ENCODE results near the gene PDE6B.
A peak's percentile ranks its signal among the peaks of the same experiment; 100 is the strongest.
"Not testable (repeated sequence)": the region's sequence is repeated elsewhere in the genome, so short reads cannot be mapped to it uniquely, and the experiment has no call there.

Gene PDE6B

DNA sequence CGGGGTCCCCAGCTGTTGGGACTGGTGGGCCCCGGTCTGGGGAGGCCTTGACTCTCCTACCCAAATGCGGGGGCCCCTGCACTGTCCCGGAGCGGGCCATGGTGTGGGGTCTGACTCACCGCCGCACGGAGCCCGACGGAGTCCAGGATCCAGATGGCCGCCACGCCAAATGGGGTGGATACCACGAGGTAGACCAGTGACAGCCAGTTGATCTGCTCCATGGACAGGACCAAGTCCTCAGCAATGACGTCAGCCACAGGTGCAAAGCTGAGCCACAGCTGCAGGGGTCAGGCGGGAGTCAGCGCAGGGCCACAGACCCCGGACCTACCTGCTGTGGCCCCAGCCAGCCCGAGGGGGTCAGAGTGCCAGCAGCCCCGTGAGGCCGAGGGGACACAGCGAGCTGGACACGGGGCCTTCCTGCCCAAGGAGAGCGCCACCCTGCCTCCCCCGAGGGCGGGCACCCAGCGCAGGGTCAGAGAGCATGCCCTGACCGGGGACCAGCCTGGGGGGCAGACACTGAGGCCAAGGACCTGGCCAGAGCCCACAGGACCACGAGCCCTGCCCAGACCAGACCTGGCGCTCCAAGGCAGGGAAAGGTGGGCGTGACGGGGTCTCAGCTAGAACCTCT, 61.2 kb downstream of the PDE6B start:
- H3K4me3 ChIP-seq (ENCODE audit: low read depth, low read length): no peak overlapping the region
- TF ChIP-seq, protein P1, sequence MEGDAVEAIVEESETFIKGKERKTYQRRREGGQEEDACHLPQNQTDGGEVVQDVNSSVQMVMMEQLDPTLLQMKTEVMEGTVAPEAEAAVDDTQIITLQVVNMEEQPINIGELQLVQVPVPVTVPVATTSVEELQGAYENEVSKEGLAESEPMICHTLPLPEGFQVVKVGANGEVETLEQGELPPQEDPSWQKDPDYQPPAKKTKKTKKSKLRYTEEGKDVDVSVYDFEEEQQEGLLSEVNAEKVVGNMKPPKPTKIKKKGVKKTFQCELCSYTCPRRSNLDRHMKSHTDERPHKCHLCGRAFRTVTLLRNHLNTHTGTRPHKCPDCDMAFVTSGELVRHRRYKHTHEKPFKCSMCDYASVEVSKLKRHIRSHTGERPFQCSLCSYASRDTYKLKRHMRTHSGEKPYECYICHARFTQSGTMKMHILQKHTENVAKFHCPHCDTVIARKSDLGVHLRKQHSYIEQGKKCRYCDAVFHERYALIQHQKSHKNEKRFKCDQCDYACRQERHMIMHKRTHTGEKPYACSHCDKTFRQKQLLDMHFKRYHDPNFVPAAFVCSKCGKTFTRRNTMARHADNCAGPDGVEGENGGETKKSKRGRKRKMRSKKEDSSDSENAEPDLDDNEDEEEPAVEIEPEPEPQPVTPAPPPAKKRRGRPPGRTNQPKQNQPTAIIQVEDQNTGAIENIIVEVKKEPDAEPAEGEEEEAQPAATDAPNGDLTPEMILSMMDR (IDR thresholded peaks at IDR 0.05; ENCODE audit: low read depth, low read length): no peak

DNA sequence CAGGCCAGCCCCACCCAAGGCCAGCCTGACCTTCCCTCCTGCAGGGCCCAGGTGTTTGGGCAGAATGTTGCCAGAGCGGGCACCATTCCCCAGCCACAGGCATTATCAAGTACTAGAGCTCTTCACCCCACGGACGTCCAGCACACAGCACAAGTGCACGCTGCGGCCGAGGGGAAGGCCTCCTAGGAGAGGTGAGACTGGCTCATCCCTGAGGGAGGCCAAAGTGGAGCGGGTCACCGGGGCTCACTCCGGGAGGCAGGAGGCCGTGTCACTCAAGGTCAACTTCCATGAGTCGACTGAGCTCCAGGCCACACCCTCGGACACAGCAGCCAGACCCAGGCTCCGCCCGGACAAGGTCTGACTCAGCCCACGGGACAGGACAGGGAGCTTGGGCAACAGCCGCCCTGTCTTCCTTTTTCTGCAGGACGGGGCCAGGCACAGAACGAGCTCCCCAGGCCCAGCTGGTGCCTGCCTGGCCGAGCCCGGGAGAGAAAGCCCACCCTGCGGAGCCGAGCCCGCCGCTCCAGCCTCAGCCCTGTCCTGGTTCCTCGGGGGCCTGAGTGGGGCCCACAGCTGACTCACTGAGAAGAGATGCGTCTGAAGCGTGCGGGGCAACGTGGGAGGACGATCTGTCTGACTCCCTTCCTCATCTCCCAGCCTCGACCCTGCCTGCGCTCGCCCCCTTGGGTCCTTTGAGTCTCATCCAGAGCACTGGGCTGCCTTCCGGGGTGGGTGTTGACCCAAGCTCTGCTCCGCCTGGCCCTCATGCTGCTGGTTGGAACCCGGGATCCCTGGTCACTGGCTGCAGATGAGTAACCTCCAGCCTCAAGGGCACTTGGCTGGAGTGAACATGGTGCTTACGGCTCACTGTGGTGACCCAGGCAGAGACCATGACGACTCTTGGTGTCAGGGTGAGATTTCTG, 61.9 kb downstream of the PDE6B start:
- peak overlapping the region; percentile 31 for H3K4me3 ChIP-seq (ENCODE audit: low read depth, low read length)
- TF ChIP-seq, protein P1 (IDR thresholded peaks at IDR 0.05; ENCODE audit: low read depth, low read length): no peak

DNA sequence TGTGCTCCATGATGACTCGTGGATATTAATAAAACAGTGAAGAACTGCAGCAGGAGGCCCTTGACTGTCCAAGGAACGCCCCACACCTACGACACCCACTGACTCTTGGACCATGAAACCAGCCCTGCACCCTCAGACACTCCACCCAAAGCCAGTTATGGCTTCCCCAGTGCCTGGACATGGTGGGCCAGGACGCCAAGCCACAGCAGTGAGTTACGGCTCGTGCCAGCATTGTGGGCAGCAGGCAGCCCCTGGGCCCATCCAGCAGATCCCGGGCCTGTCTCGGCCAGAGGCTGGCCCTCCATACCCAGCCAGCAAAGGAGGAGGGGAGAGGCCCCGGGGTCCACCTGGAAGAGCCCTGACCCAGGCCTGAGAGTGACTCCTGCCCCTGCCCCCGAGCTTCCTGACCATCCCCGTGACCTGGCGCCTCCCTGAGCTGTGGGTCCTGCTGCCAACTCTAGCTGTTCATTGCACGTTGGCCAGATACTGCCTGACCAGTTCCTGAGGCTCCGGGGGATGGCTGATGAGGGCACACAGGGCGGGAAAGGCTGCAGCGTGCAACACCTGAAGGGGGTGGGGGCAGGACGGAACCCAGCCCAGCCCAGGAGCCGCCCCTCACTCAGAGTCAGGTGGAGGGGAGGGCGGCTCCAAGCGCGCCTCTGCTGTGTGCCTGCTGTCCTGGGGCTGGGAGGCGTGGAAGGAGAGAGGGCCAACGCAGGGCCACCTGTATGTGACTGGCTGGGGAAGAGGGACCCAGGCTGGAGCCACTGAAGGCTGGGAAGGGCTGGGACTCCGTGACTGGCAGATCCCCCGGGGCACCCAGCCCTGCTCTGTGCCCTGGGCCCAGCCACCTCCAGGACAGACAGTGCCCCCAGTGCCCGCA, 62.8 kb downstream of the PDE6B start:
- peak overlapping the region; percentile 48 for H3K4me3 ChIP-seq (ENCODE audit: low read depth, low read length)
- TF ChIP-seq, protein P1 (IDR thresholded peaks at IDR 0.05; ENCODE audit: low read depth, low read length): no peak

DNA sequence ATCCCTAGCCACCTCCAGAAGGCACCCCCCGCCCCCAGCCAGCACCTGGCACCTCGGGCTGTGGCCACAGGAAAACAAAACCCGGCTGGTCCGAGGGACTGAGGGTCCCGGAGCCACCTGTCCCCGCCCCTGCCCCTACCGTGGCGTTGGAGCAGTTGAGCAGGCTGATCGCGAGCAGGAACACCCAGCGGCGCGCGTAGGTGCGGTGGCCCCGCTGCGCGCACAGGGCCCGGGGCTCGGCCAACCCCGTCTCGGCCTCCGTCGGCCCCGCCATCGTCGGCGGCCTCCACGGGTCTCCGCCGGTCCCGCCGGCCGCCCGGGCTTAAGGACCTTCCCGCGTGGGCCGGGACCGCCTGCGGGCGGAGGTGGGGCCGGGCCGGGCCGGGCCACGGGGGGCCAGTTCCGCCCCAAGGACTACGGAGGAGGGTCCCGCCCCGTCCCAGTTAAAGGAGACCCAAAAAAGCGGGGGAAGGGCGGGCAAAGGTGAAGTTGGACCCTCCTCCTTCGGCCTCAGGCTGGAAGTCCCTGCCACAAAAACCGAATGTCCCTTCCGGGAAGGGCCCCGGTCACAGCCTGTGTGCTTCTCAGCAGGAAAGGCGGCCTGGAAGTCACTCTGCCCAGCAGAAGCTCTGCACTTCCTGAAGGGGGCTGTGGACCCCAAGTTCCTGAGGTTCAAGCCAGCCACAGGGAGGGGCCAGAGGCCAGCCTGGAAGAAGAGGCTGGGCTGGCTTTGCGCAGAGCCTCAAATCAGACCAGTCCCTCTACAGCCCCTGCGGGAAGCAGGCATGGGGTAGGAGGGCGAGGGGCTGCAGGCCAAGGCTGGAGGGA, 63.7 kb downstream of the PDE6B start, which contains the start of gene SLC49A3:
Gene SLC49A3, minus strand, starts transcription at position 298 of the 828 bp plus-strand sequence. Its CDS starts 24 bp downstream, at position 274.
- H3K4me3 ChIP-seq (ENCODE audit: low read depth, low read length): peak within 1 kb of the TSS; percentile 48

DNA sequence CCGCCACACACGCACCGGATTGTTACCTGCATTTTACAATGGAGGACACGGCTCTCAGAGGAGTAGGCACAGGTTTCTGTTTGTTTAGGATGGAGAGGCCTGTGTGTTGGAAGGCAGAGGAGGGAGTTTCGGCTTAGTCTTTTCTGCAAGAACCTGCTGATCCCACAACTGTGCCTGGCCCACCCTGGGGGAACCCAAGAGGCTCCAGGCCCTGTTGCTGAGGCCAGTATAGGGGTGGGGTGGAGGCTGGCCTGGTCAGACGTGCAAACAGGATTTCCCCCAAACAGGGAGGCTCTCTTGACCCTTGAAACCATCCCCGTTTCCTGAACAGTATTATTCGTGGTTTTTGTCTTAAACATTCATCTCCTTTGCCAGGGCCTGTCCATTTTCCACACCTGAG, 64.3 kb downstream of the PDE6B start:
- no peak overlapping the region; the same call in 1 of the 2 replicates for H3K4me3 ChIP-seq (ENCODE audit: low read depth, low read length)
- TF ChIP-seq, protein P1 (IDR thresholded peaks at IDR 0.05; ENCODE audit: low read depth, low read length): no peak

More for the DNA sequence above, 63.7 kb downstream of the PDE6B start, which contains the start of gene SLC49A3:
- TF ChIP-seq, protein P1 (IDR thresholded peaks at IDR 0.05; ENCODE audit: low read depth, low read length): no peak

DNA sequence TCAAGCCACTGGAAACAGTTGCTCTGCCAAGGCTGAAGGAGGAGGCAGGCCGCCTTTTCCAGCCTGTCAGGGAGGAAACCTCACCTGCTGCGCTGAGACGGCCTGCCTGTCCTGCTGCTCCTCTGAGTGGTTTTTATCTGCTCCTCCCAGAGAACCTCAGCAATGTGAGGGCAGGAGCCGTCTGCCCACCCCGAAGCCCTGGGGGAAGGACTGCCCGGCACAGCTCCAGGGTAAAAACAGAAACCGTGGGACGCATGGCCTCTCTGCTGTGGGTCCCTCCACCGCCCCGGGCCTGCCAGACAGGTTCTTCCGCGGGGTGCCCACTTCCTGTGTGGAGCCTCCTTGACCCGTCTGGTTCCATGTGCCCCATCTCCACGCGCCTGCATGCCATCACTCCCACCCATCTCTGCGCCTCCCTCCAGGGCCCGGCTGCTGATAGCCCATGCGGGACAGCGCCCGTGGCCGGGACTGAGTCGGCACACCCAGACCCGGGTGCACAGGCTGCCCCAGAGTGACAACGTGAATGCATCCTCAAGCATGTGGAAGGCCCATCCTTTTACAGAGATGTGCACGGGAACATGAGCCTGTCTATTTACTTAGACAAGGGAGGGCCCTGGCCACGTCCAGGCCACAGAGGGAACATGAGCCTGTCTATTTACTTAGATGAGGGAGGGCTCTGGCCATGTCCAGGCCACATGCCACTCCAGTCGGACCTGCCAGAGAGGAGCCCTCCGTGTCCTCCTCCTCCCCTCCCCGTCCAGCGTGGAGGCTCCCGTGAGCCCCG, 67.6 kb downstream of the PDE6B start:
- TF ChIP-seq, protein P1 (IDR thresholded peaks at IDR 0.05; ENCODE audit: low read depth, low read length): no peak
- no peak overlapping the region for H3K4me3 ChIP-seq (ENCODE audit: low read depth, low read length)

DNA sequence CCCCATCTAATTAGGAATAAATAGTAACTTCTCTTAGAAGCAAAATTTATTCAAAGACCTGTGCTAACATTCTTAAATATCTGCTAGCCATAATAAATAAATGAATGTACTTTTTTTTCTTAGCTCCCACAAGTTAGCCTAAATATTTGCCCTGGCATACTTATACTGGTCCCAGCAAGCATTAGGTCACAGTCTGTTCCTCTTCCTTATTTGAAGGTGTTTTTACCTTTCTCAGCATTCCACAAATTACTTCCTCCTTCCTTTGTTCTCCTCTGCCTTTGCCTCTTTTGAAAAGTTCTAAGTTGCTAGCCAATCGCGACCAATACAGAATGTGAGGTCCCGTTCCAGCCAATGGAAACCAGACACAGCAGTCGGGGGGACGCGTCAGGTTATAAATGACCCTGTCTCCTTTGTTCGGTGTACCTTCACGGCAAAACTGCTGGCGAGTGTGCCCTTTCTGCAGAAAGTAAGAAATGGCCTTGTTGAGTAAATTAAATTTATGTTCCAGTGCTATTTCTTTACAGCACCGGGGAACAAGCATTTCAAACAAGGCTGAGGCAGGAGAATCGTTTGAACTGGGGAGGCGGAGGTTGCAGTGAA, 69.1 kb downstream of the PDE6B start:
- H3K4me3 ChIP-seq (ENCODE audit: low read depth, low read length): not testable (repeated sequence)

Data from WI38 (cell line).